Spleen (tissue), 7 donors: Measurements from ENCODE around the gene OARD1.

ENCODE experiments used
- POLR2A ChIP-seq, 3 donors: fragments of 450-650 bp; IDR thresholded peaks; one replicate each; pipeline ENCODE4 v1.5.1; 2017; ENCODE audit warnings: antibody characterized with exemption in 3 of 3, mild to moderate bottlenecking in 1 of 3
- POLR2AphosphoS5 ChIP-seq, 3 donors: sonication (generic); formaldehyde crosslinking; IDR thresholded peaks; one replicate each; pipeline ENCODE4 v1.5.1; 2017; ENCODE audit warnings: antibody characterized with exemption in 3 of 3
- TF ChIP-seq, protein P1 (sequence below), 11 experiments: fragments of 200-600 bp in 7 of 11; fragments of 450-650 bp in 4 of 11; sonication (generic) in 4 of 11; IDR thresholded peaks in 8 of 11; conservative IDR thresholded peaks in 3 of 11; 1 replicate in 7 of 11; 2 replicates in 4 of 11; pipeline versions ENCODE4 v1.4.0 to v1.8.0; 2016 to 2021; ENCODE audit warnings: antibody characterized with exemption in 11 of 11, inconsistent platforms in 4 of 11, mild to moderate bottlenecking in 1 of 11
- donor health status: DM: no; HTN: no; CAD: no; lungs with moderate emphysema.
- donor health status: DM: no; HTN: no; CAD: no.
- donor health status: DM: no; HTN: no; CAD: no.

DNA sequence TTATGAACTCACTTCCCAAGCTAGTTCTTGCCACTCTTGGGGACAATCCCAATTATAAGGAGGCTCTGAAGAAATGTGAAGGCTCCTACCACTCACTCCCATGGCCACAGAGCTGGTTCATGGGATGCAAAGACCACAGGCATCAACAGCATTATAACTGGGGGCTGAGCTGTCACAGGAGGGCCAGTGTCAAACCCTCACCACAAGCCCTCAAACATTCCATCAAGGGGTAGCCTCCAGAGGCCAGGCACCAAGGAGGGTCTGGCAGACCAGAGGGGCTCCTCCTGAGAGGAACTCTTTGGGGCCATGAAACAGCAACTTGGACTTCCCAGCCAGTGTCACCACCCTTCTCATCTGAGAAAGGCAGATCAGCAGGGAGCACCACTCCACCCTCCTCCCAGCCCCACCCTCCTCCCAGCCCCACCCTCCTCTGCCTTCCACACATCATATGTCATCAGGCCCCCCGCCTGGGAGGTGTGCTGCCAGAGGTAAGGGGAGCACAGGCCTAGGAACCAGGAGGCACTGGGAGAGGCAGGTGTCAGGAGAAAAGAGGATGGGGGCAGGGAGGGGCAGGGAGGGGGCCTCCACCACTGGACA lies 31.1 kb downstream of the OARD1 start:
- no peak for TF ChIP-seq POLR2A (IDR thresholded peaks at IDR 0.05)
- TF ChIP-seq, protein P1, sequence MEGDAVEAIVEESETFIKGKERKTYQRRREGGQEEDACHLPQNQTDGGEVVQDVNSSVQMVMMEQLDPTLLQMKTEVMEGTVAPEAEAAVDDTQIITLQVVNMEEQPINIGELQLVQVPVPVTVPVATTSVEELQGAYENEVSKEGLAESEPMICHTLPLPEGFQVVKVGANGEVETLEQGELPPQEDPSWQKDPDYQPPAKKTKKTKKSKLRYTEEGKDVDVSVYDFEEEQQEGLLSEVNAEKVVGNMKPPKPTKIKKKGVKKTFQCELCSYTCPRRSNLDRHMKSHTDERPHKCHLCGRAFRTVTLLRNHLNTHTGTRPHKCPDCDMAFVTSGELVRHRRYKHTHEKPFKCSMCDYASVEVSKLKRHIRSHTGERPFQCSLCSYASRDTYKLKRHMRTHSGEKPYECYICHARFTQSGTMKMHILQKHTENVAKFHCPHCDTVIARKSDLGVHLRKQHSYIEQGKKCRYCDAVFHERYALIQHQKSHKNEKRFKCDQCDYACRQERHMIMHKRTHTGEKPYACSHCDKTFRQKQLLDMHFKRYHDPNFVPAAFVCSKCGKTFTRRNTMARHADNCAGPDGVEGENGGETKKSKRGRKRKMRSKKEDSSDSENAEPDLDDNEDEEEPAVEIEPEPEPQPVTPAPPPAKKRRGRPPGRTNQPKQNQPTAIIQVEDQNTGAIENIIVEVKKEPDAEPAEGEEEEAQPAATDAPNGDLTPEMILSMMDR (IDR thresholded peaks at IDR 0.05 in 8 of 11, conservative IDR thresholded peaks at IDR 0.05 in 3 of 11): no peak
- TF ChIP-seq POLR2AphosphoS5 (IDR thresholded peaks at IDR 0.05): no peak
